Measurements from ENCODE around the gene NUMBL.
"Not testable (repeated sequence)": the region's sequence is repeated elsewhere in the genome, so short reads cannot be mapped to it uniquely, and the experiment has no call there.

The NUMBL gene

GRCh38 chr19:40661616-40662015, 28.8 kb downstream of the NUMBL start:
- no peak for DNase-seq

GRCh38 chr19:40659566-40659965, 30.9 kb downstream of the NUMBL start:
- no peak for DNase-seq

- DNase-seq = no peak
These were observed 31.3 kb downstream of the NUMBL start for GRCh38 chr19:40659116-40659515.

- no peak for DNase-seq
These were observed 32.4 kb downstream of the NUMBL start for GRCh38 chr19:40658031-40658430.

GRCh38 chr19:40655684-40656083, 34.8 kb downstream of the NUMBL start:
- not testable (repeated sequence) for DNase-seq

GRCh38 chr19:40652303-40652702, 38.1 kb downstream of the NUMBL start:
- not testable (repeated sequence) for DNase-seq

- no peak for DNase-seq
These were observed 39.6 kb downstream of the NUMBL start for GRCh38 chr19:40650749-40651305.

- DNase-seq = not testable (repeated sequence)
These were observed 40.4 kb downstream of the NUMBL start for GRCh38 chr19:40649903-40650675.

GRCh38 chr19:40646743-40647254, 43.7 kb downstream of the NUMBL start:
- no peak for DNase-seq

GRCh38 chr19:40642757-40643305, 47.6 kb downstream of the NUMBL start:
- no peak for DNase-seq

GRCh38 chr19:40642051-40642706, 48.3 kb downstream of the NUMBL start:
- DNase-seq = no peak

GRCh38 chr19:40641281-40641680, 49.2 kb downstream of the NUMBL start:
- DNase-seq = no peak

- DNase-seq = no peak
These were observed 49.7 kb downstream of the NUMBL start for GRCh38 chr19:40640744-40641143.

- DNase-seq = no peak
These were observed 50.8 kb downstream of the NUMBL start for GRCh38 chr19:40639638-40639982.

- DNase-seq = no peak
These were observed 52.1 kb downstream of the NUMBL start for GRCh38 chr19:40638327-40638726.

- no peak for DNase-seq
These were observed 57.2 kb downstream of the NUMBL start for GRCh38 chr19:40633207-40633606.

GRCh38 chr19:40632311-40633036, 58.0 kb downstream of the NUMBL start:
- DNase-seq = no peak

- no peak for DNase-seq
These were observed 59.8 kb downstream of the NUMBL start for GRCh38 chr19:40630571-40631160.

GRCh38 chr19:40629346-40629745, 61.1 kb downstream of the NUMBL start:
- DNase-seq = no peak

GRCh38 chr19:40627486-40628279, 62.8 kb downstream of the NUMBL start:
- no peak for DNase-seq

GRCh38 chr19:40626918-40627317, 63.5 kb downstream of the NUMBL start:
- DNase-seq = no peak

All from activated CD4-positive, alpha-beta T cell treated with anti-CD3 and anti-CD28 coated beads, Interleukin-2, amount 50 U/mL, for 1 hour (primary cell).